A549 treated with AZD9567 at 1 μM for 4 hours (cell line): ENCODE data around the gene SRF. TPM values are rescaled to one million over a fixed set of nuclear protein-coding genes. Genes with fewer than 3 reads are reported as not detected.

Source experiments
- total RNA-seq: library from RNA; stranded (reverse); fragments of 200-300 nt; extraction: Qiagen RNA extraction; gene quantifications from 5 replicates; pipeline ENCODE4 v1.2.3, GENCODE V29; 2022; ENCODE audit not compliant: insufficient read depth

The SRF gene
- total RNA-seq, result 13.9 to 16.8 TPM (median 16.4 TPM) in 5 replicates

DNA sequence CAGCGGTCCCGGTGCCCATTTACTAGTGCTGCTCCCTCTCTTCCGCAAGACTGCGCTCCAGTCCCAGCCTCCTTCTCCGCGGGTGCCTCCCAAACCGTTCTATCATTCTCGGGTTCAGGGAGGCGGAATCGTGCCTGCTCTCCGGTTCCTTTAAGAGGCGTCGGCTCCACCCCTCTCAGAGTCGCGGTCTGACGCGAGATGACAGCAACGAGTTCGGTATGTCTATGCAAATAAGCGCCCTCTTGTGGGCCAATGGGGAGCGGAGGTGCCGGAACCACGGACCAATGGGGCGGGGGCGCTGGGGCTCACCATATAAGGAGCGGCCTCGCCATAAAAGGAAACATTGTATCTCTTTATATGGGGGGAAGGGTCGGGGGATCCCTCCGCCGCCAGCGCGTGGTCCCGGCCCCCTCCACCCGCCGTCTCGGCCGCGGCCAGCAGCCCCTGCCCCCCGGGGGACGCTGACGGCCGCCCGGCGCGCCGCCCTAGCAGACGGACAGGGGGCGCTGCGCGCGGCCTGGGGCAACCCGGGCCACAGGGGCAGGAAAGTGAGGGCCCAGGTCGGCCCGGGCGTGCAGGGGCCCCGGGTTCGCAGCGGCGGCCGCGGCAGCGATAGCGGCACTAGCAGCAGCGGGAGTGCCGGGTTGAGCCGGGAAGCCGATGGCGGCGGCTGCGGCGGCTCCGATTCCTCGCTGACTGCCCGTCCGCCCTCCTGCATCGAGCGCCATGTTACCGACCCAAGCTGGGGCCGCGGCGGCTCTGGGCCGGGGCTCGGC, at the start of gene SRF:
Gene SRF (plus strand): TSS at position 339 of the 776 bp plus-strand sequence. CDS start 388 bp downstream, at position 727.

DNA sequence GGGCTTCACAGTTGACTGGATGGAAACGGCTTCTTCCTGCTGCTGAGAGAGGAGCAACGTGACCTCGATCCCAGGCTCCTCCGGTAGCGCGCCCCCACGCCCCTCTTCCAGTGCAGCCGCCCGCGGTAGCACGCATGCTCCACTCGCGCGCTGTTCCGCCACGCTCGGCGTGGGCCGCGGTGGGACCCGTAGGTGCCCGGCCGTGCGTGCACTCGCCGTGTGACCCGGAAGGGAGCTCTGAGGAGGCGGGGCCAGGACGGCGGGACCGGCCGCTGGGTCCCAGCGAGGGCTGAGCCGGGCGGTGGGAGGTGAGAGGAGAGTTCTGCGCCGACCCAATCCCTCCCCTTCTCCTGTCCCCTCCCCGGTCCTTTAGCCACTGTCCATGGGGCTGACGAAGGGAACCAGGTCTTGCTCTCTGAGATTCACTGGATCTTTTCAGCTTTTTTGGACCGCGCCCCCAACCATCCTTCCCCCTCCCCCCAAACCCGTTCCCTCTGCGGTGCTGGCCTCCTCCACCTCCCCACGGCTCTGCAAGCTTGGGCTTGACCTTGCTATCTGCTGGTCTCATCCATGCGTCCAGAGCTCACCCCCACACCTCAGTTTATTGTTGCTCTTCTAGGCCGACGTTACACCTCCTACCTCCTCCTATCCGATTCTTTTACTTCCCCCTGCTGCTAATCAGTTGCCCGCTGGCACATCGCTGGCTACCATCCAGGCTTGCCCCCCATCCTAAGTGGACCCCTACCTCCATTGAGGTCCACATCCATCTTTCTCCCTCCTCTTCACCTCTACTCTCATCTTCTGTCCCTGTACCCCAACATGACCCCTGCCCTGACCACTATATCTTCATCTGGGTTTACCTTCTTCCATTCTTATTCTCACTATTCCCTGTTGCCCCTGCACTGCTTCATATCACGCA, 11.1 kb downstream of the SRF start, which contains the start of gene CUL9:
Gene CUL9 (plus strand): TSS at position 255 of the 919 bp plus-strand sequence. CDS start 2,115 bp downstream, outside the sequence.

GRCh38 chr6:43228951-43229802, 58.1 kb downstream of the SRF start, which contains the start of gene DNPH1:
DNPH1 (minus strand) TSS chr6:43229481; CDS start chr6:43229456, 25 bp downstream.

Other genes with a start within 250 kb of the SRF start
- 30.9 to 44.1 TPM (median 40.6 TPM) in 5 replicates for gene CNPY3, start 241.8 kb upstream of the SRF start, total RNA-seq
- gene GNMT, start 210.5 kb upstream of the SRF start, total RNA-seq, result 0.13 to 0.22 TPM (median 0.16 TPM) in 4 of 5 replicates, not detected in the other
- 6.8 to 9.0 TPM (median 8.8 TPM) in 5 replicates for gene PEX6, start 192.1 kb upstream of the SRF start, total RNA-seq
- gene PPP2R5D, start 186.7 kb upstream of the SRF start, total RNA-seq, result 24.4 to 30.2 TPM (median 25.9 TPM) in 5 replicates
- 84.2 to 98.3 TPM (median 93.7 TPM) in 5 replicates for gene MEA1, start 157.3 kb upstream of the SRF start, total RNA-seq
- gene KLHDC3, start 157.0 kb upstream of the SRF start, total RNA-seq, result 26.1 to 33.2 TPM (median 28.5 TPM) in 5 replicates
- 67.4 to 78.5 TPM (median 71.4 TPM) in 5 replicates for gene RRP36, start 149.6 kb upstream of the SRF start, total RNA-seq
- gene CUL7, start 117.4 kb upstream of the SRF start, total RNA-seq, result 5.6 to 8.5 TPM (median 7.8 TPM) in 5 replicates
- gene MRPL2, start 111.8 kb upstream of the SRF start, total RNA-seq, result 60.2 to 69.4 TPM (median 62.1 TPM) in 5 replicates
- gene KLC4, start 111.6 kb upstream of the SRF start, total RNA-seq, result 4.8 to 7.7 TPM (median 6.4 TPM) in 5 replicates
- 4.4 to 12.7 TPM (median 5.0 TPM) in 5 replicates for gene PTK7, start 95.0 kb upstream of the SRF start, total RNA-seq
- gene CUL9, start 10.9 kb downstream of the SRF start, total RNA-seq, result 6.1 to 9.7 TPM (median 9.2 TPM) in 5 replicates
- gene DNPH1, start 58.2 kb downstream of the SRF start, total RNA-seq, result 54.2 to 100.0 TPM (median 95.4 TPM) in 5 replicates
- gene TTBK1, start 72.2 kb downstream of the SRF start, total RNA-seq, result 0.03 to 0.06 TPM (median 0.05 TPM) in 4 of 5 replicates, not detected in the other
- gene SLC22A7, start 127.0 kb downstream of the SRF start, total RNA-seq, result not detected in 5 replicates
- gene CRIP3, start 137.6 kb downstream of the SRF start, total RNA-seq, result 0.23 to 0.57 TPM (median 0.53 TPM) in 4 of 5 replicates, not detected in the other
- gene ZNF318, start 198.4 kb downstream of the SRF start, total RNA-seq, result 3.8 to 6.6 TPM (median 5.2 TPM) in 5 replicates